GM21526 (cell line): ENCODE results near the gene SNX9.

Experiments
- ATAC-seq: cut with Tn5 transposase; IDR thresholded peaks from one replicate; pipeline ENCODE4 v1.9.1; 2021; ENCODE audit warnings: moderate library complexity; ENCODE audit not compliant: unreplicated experiment, low FRiP score

SNX9 gene

GRCh38 chr6:157800420-157801237 lies 22.4 kb upstream of the SNX9 start:
- peak; percentile 97 for ATAC-seq

- no peak for ATAC-seq
These were observed 18.4 kb upstream of the SNX9 start for GRCh38 chr6:157804448-157805327.

- ATAC-seq, result no peak
These were observed 16.8 kb upstream of the SNX9 start for GRCh38 chr6:157806131-157806855.

- ATAC-seq, result no peak
These were observed 16.2 kb upstream of the SNX9 start for GRCh38 chr6:157806856-157807215.

- ATAC-seq, result no peak
These were observed 14.6 kb upstream of the SNX9 start for GRCh38 chr6:157808405-157808950.

- no peak for ATAC-seq
These were observed 13.4 kb upstream of the SNX9 start for GRCh38 chr6:157809613-157810012.

GRCh38 chr6:157811137-157811475 lies 11.9 kb upstream of the SNX9 start:
- no peak for ATAC-seq

GRCh38 chr6:157811476-157812173 lies 11.4 kb upstream of the SNX9 start:
- no peak for ATAC-seq

- ATAC-seq, result no peak
These were observed 10.4 kb upstream of the SNX9 start for GRCh38 chr6:157812425-157813171.

GRCh38 chr6:157813191-157813590 lies 9.9 kb upstream of the SNX9 start:
- no peak for ATAC-seq

- no peak for ATAC-seq
These were observed 9.1 kb upstream of the SNX9 start for GRCh38 chr6:157813750-157814455.

GRCh38 chr6:157814883-157815282 lies 8.2 kb upstream of the SNX9 start:
- ATAC-seq, result peak; percentile 46

GRCh38 chr6:157821342-157822033 lies 1.6 kb upstream of the SNX9 start:
- ATAC-seq, result no peak

- ATAC-seq, result peak; percentile 11
These were observed 623 bp upstream of the SNX9 start for GRCh38 chr6:157822245-157823000.

- peak; percentile 56 for ATAC-seq
These were observed 703 bp downstream of the SNX9 start for GRCh38 chr6:157823528-157824370.

GRCh38 chr6:157825243-157825904 lies 2.3 kb downstream of the SNX9 start:
- ATAC-seq, result no peak
